Jurkat, Clone E6-1 (cell line): ENCODE data around the gene MAST4.
"Not testable (repeated sequence)": the region's sequence is repeated elsewhere in the genome, so short reads cannot be mapped to it uniquely, and the experiment has no call there.

ENCODE experiments used
- DNase-seq: peaks from one replicate; pipeline ENCODE4 v3.0.0-alpha.2; 2011; ENCODE audit warnings: low read depth, low spot score
- H3K4me3 ChIP-seq: 2 replicates; pipeline ENCODE4 v1.5.1; 2011; ENCODE audit warnings: mild to moderate bottlenecking, low read length, control low read depth, moderate library complexity

The MAST4 gene

GRCh38 chr5:67095346-67096171 is 499.4 kb downstream of the MAST4 start:
- no peak overlapping the region for H3K4me3 ChIP-seq
- DNase-seq: no peak

- no peak for DNase-seq
- no peak overlapping the region for H3K4me3 ChIP-seq
Measured at GRCh38 chr5:67098656-67099055, 502.5 kb downstream of the MAST4 start.

GRCh38 chr5:67100301-67100700 is 504.1 kb downstream of the MAST4 start:
- no peak for DNase-seq
- H3K4me3 ChIP-seq: no peak overlapping the region

- no peak overlapping the region for H3K4me3 ChIP-seq
- DNase-seq: no peak
Measured at GRCh38 chr5:67102708-67103107, 506.5 kb downstream of the MAST4 start.

GRCh38 chr5:67104859-67105258 is 508.7 kb downstream of the MAST4 start:
- H3K4me3 ChIP-seq: no peak overlapping the region
- DNase-seq: no peak

GRCh38 chr5:67105270-67105669 is 509.1 kb downstream of the MAST4 start:
- DNase-seq: no peak
- H3K4me3 ChIP-seq: no peak overlapping the region

- H3K4me3 ChIP-seq: no peak overlapping the region
- no peak for DNase-seq
Measured at GRCh38 chr5:67106626-67107342, 510.6 kb downstream of the MAST4 start.

- no peak overlapping the region for H3K4me3 ChIP-seq
- no peak for DNase-seq
Measured at GRCh38 chr5:67111779-67112178, 515.6 kb downstream of the MAST4 start.

- no peak overlapping the region for H3K4me3 ChIP-seq
- DNase-seq: no peak
Measured at GRCh38 chr5:67115246-67115645, 519.1 kb downstream of the MAST4 start.

- no peak overlapping the region for H3K4me3 ChIP-seq
- no peak for DNase-seq
Measured at GRCh38 chr5:67115817-67116216, 519.6 kb downstream of the MAST4 start.

GRCh38 chr5:67118050-67118620 is 521.9 kb downstream of the MAST4 start:
- no peak for DNase-seq

GRCh38 chr5:67119010-67119409 is 522.8 kb downstream of the MAST4 start:
- H3K4me3 ChIP-seq: no peak overlapping the region
- no peak for DNase-seq

More at GRCh38 chr5:67118050-67118620, 521.9 kb downstream of the MAST4 start:
- no peak overlapping the region for H3K4me3 ChIP-seq

- no peak for DNase-seq
Measured at GRCh38 chr5:67120032-67120431, 523.8 kb downstream of the MAST4 start.

GRCh38 chr5:67123819-67124218 is 527.6 kb downstream of the MAST4 start:
- DNase-seq: no peak

More at GRCh38 chr5:67120032-67120431, 523.8 kb downstream of the MAST4 start:
- no peak overlapping the region for H3K4me3 ChIP-seq

GRCh38 chr5:67124556-67124955 is 528.4 kb downstream of the MAST4 start:
- DNase-seq: no peak
- H3K4me3 ChIP-seq: no peak overlapping the region

More at GRCh38 chr5:67123819-67124218, 527.6 kb downstream of the MAST4 start:
- H3K4me3 ChIP-seq: no peak overlapping the region

- DNase-seq, H3K4me3 ChIP-seq: not testable (repeated sequence)
Measured at GRCh38 chr5:67127347-67127895, 531.2 kb downstream of the MAST4 start.

GRCh38 chr5:67129768-67130167 is 533.6 kb downstream of the MAST4 start:
- H3K4me3 ChIP-seq: no peak overlapping the region
- no peak for DNase-seq

GRCh38 chr5:67133217-67133616 is 537.0 kb downstream of the MAST4 start:
- no peak overlapping the region for H3K4me3 ChIP-seq
- DNase-seq: no peak

GRCh38 chr5:67133776-67134175 is 537.6 kb downstream of the MAST4 start:
- no peak for DNase-seq
- no peak overlapping the region for H3K4me3 ChIP-seq
